Upper lobe of left lung (tissue), 6 donors: Measurements from ENCODE around the gene SSRP1. TPM values are rescaled to one million over a fixed set of nuclear protein-coding genes. Genes with fewer than 3 reads are reported as not detected.

Source experiments
- ATAC-seq, 2 donors: fragments of 200-7000 bp; cut with Tn5 transposase; one replicate each; pipeline ENCODE4 v1.9.1; 2022; ENCODE audit warnings: mild to moderate bottlenecking in 2 of 2, moderate library complexity in 2 of 2; ENCODE audit not compliant: low FRiP score in 2 of 2
- DNase-seq, 2 donors: peaks; one replicate each; pipeline ENCODE4 v3.0.0-alpha.2; 2019 to 2020
- H3K27ac ChIP-seq, 4 donors: fragments of 200-600 bp; sonication (generic); one replicate each; pipeline ENCODE4 v1.5.1; 2016 to 2019
- H3K27me3 ChIP-seq, 4 donors: fragments of 200-600 bp; sonication (generic); one replicate each; pipeline ENCODE4 v1.5.1; 2017 to 2019
- H3K36me3 ChIP-seq, 4 donors: fragments of 200-600 bp; sonication (generic); one replicate each; pipeline ENCODE4 v1.5.1; 2016 to 2019
- H3K4me1 ChIP-seq, 4 donors: fragments of 200-600 bp; sonication (generic); one replicate each; pipeline ENCODE4 v1.5.1; 2018 to 2019
- H3K4me3 ChIP-seq, 4 donors: fragments of 200-600 bp; sonication (generic); one replicate each; pipeline ENCODE4 v1.5.1; 2017 to 2019; ENCODE audit warnings: mild to moderate bottlenecking in 2 of 4, moderate library complexity in 1 of 4
- H3K9me3 ChIP-seq, 4 donors: fragments of 200-600 bp; sonication (generic); one replicate each; pipeline ENCODE4 v1.5.1; 2018 to 2019
- EP300 ChIP-seq, 4 donors: sonication (generic); formaldehyde crosslinking; IDR thresholded peaks; one replicate each; pipeline ENCODE4 v1.5.1; 2017; ENCODE audit warnings: antibody characterized with exemption in 4 of 4, control low read depth in 2 of 4
- POLR2A ChIP-seq, 4 donors: fragments of 450-650 bp; IDR thresholded peaks; one replicate each; pipeline ENCODE4 v1.5.1; 2016 to 2017; ENCODE audit warnings: antibody characterized with exemption in 4 of 4, mild to moderate bottlenecking in 2 of 4
- POLR2AphosphoS5 ChIP-seq, 2 donors: sonication (generic); formaldehyde crosslinking; IDR thresholded peaks; one replicate each; pipeline ENCODE4 v1.5.1; 2017; ENCODE audit warnings: antibody characterized with exemption in 2 of 2
- WGBS, 2 donors: methylation state at CpG; one replicate each; pipeline ENCODE4 v1.1.5; 2017 to 2018; 5-methylcytosine and 5-hydroxymethylcytosine counted together
- total RNA-seq, 6 donors: library from RNA; depleted of rRNA in 4 of 6; stranded (reverse); fragments of >200 nt in 4 of 6; gene quantifications; one replicate each; pipeline versions ENCODE4 v1.1.0 to v1.2.1, GENCODE V29; 2016 to 2021
- TF ChIP-seq, protein P1 (sequence below), 6 experiments: fragments of 450-650 bp in 4 of 6; fragments of 200-600 bp in 2 of 6; sonication (generic) in 2 of 6; IDR thresholded peaks; one replicate each; pipeline ENCODE4 v1.5.1; 2016 to 2019; ENCODE audit warnings: antibody characterized with exemption in 6 of 6
- donor health status: DM: no; HTN: no; CAD: no; lungs with moderate emphysema.
- donor health status: DM: no; HTN: yes; CAD: no; lungs with severe emphysema.

Gene SSRP1
- total RNA-seq, 6 donors from 2014 or later, result 48.2 to 89.6 (median 65.5) TPM

DNA sequence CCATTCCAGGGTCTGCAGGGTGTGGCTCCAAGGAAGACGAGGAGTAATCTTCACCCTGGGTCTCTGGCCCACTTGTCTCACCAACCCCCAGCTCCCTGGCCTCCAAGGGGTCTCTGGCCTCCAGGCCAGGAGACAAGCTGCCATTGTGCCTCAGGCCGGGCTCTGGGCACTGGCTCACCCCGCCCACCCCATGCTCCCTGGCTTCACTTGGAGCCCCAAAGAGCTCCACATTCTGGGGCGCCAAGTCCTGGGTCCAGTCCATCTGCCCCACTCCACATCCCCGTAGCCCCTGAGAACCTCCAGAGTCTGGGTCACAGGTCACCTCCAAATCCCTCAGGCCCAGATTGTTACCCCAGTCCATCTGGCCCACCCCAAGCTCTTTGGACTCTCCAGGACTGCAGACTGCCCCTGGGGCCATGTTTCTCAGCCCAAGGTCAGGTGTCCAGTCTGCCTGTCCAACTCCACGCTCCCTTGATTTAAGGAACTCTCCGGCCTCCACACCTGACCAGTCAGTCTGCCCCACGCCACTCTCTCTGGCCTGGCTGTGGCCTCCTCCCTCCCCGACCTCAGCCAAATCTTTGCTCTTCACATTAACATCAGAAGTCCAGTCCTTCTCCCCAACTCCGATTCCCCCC is 27.1 kb downstream of the SSRP1 start:
- Histone ChIP-seq H3K4me3 (peak overlapping the region in 1 of 4 donors; percentile 19), H3K36me3 (peaks cover 8 to 61% (median 29%) of the 10 kb centered on the region in 4 donors), H3K9me3 (no peaks in the 10 kb centered on the region), H3K4me1 (peaks cover 73 to 98% (median 92%) of the 10 kb centered on the region in 4 donors), H3K27me3 (no peaks in the 10 kb centered on the region), H3K27ac (peak overlapping the region in 3 of 4 donors; percentile 7 to 94 (median 91))
- DNase-seq, result no peak
- no peak for TF ChIP-seq POLR2A (IDR thresholded peaks at IDR 0.05)
- TF ChIP-seq, protein P1, sequence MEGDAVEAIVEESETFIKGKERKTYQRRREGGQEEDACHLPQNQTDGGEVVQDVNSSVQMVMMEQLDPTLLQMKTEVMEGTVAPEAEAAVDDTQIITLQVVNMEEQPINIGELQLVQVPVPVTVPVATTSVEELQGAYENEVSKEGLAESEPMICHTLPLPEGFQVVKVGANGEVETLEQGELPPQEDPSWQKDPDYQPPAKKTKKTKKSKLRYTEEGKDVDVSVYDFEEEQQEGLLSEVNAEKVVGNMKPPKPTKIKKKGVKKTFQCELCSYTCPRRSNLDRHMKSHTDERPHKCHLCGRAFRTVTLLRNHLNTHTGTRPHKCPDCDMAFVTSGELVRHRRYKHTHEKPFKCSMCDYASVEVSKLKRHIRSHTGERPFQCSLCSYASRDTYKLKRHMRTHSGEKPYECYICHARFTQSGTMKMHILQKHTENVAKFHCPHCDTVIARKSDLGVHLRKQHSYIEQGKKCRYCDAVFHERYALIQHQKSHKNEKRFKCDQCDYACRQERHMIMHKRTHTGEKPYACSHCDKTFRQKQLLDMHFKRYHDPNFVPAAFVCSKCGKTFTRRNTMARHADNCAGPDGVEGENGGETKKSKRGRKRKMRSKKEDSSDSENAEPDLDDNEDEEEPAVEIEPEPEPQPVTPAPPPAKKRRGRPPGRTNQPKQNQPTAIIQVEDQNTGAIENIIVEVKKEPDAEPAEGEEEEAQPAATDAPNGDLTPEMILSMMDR (IDR thresholded peaks at IDR 0.05), result no peak
- TF ChIP-seq EP300 (IDR thresholded peaks at IDR 0.05), result no peak
- TF ChIP-seq POLR2AphosphoS5 (IDR thresholded peaks at IDR 0.05), result no peak
- 91 to 92% methylated on average over 6 to 10 of the region's 10 CpGs for WGBS, 2 donors
- no peak for ATAC-seq

DNA sequence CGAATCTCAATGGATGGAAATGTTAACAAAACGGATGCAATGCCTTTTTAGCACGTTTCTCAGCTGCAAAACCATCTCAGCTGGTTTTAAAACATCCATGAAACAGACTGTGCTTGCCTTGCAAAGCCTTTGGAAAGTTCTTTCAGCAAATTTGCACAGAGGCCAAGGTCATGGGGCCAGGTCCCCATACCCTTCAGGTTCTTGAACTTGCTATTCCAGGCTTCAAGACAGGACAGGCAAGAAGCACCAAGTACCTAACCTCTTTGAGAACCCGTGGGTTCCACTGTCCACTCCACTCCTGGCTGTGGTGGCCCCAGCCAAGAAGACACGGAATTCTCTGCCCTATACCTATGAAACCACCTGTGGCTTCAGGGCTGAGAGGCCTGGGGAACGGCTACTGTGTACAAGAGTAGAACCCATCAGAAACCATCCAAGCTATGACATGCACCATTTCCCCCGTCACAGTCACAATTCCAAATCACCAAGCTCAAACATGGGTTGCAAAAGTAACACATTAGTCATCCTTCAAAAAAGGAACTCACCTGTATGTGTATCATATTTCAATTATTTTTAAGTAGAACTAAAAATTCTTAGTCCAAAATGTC is 27.9 kb downstream of the SSRP1 start:
- ATAC-seq, result no peak
- Histone ChIP-seq H3K9me3 (no peaks in the 10 kb centered on the region), H3K27me3 (no peaks in the 10 kb centered on the region), H3K4me1 (peaks cover 75 to 95% (median 90%) of the 10 kb centered on the region in 4 donors), H3K27ac (peak overlapping the region in 2 of 4 donors; percentile 14 to 42), H3K4me3 (peak overlapping the region in 1 of 4 donors; percentile 19), H3K36me3 (peaks cover under 1 to 61% (median 26%) of the 10 kb centered on the region in 4 donors)
- WGBS, 2 donors, result 72 to 75% methylated on average over 7 of the region's 7 CpGs
- DNase-seq, result no peak
- no peak for TF ChIP-seq EP300 (IDR thresholded peaks at IDR 0.05)
- TF ChIP-seq POLR2A (IDR thresholded peaks at IDR 0.05), result no peak

DNA sequence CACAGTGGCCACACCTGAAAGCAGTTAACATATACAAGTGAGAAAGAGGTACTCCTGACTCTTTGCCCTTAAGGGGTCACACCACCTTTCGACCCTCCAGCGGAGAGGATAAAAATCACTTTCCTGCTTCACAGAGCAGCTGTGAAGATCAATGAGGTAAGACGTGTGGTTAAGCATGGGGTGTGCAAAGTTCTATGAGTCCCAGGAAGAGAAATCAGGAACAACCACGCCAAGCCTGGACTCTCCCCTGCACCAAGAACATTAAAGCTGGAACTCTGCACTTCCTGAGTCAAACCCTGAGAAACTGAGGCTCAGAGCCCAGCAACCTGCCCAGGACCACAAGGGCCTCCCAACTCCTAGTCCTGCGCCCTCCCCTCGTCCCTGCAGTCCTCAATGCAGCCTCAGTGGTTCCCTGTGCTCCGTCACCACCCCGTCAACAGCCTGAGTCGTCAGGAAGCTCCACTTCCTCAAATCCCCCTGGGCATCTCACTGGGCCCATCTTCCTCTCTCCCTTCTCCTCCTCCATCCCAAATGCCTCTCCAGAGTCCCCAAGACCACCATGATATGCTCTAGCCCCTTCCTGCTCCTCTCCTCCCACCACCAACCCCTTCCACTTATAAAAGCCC is 28.6 kb downstream of the SSRP1 start:
- H3K4me1 ChIP-seq, result peaks cover 68 to 88% (median 83%) of the 10 kb centered on the region in 4 donors
- TF ChIP-seq EP300 (IDR thresholded peaks at IDR 0.05) (no peak), POLR2AphosphoS5 (IDR thresholded peaks at IDR 0.05) (peak in 1 of 2 donors; percentile 5)
- H3K36me3 ChIP-seq, result peaks cover 2 to 61% (median 27%) of the 10 kb centered on the region in 4 donors
- peak overlapping the region in 1 of 4 donors; percentile 42 for H3K27ac ChIP-seq
- no peaks in the 10 kb centered on the region for H3K27me3 ChIP-seq
- ATAC-seq (no peak), DNase-seq (no peak)
- no peaks in the 10 kb centered on the region for H3K9me3 ChIP-seq
- WGBS, 2 donors, result 54 to 61% methylated on average over 9 of the region's 9 CpGs
- peak overlapping the region in 1 of 4 donors; percentile 19 for H3K4me3 ChIP-seq

DNA sequence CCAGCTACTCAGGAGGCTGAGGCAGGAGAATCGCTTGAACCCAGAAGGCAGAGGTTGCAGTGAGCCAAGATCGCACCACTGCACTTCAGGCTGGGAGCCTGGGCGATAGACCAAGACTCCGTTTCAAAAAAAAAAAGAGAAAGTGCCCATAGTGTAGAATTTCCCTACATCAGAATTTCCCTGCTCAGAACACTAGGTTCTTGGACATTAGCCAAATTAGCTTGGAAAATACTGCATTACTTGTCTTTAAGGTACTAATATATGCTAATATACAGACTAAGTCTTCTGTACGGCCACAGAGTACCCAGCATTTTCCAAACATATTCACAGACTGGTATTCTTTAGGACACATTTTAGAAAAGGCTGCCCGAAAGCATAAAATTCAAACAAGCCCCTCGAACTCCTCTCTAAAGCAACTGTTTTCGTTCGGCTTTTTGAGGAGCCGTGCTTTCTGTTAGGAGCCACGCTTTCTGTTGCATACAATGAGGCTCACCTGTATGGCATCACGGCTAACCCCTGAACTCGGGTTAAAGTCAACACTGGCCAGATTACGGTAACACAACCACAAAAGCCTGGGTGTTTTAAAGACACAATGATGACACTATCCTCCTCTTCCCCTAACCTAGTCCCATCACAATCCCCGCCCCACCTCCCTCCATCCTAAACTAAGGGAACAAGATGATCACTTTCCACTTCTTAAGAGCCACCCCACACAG is 29.4 kb downstream of the SSRP1 start:
- Histone ChIP-seq H3K27ac (peak overlapping the region in 1 of 4 donors; percentile 27), H3K4me3 (no peak overlapping the region), H3K9me3 (no peaks in the 10 kb centered on the region), H3K4me1 (peaks cover 62 to 80% (median 75%) of the 10 kb centered on the region in 4 donors), H3K36me3 (peaks cover 8 to 69% (median 33%) of the 10 kb centered on the region in 4 donors), H3K27me3 (no peaks in the 10 kb centered on the region)
- WGBS, 2 donors, result 79 to 88% methylated on average over 15 of the region's 15 CpGs
- TF ChIP-seq POLR2AphosphoS5 (IDR thresholded peaks at IDR 0.05) (no peak), POLR2A (IDR thresholded peaks at IDR 0.05) (no peak), EP300 (IDR thresholded peaks at IDR 0.05) (no peak)
- TF ChIP-seq, protein P1 (IDR thresholded peaks at IDR 0.05), result no peak
- no peak for ATAC-seq
- no peak for DNase-seq

DNA sequence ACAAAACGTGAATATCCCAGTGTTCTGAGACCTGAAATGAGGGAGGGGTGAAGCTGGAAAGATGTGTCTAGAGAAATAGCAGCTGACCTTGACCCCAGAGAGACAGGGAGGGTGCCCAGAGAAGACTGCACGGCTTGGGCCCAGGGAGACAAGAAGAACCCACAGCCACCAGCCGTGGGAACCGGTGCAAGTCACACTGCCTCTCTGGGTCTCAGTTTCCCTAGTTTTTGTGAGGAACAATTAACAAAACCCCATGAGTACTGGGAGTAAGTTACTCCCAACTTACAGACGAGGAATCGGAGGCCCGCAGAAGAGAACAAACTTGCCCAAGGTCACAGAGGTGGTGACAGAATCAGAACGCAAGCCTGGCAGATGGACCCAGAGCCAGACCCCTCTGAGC is 30.2 kb downstream of the SSRP1 start:
- WGBS, 2 donors, result 91 to 93% methylated on average over 8 of the region's 8 CpGs
- TF ChIP-seq EP300 (IDR thresholded peaks at IDR 0.05), result no peak
- no peak for TF ChIP-seq POLR2A (IDR thresholded peaks at IDR 0.05)
- TF ChIP-seq, protein P1 (IDR thresholded peaks at IDR 0.05), result no peak
- no peak for TF ChIP-seq POLR2AphosphoS5 (IDR thresholded peaks at IDR 0.05)
- Histone ChIP-seq H3K4me1 (peaks cover 60 to 72% (median 68%) of the 10 kb centered on the region in 4 donors), H3K4me3 (no peak overlapping the region), H3K27me3 (no peaks in the 10 kb centered on the region), H3K36me3 (peaks cover 16 to 77% (median 41%) of the 10 kb centered on the region in 4 donors), H3K9me3 (no peaks in the 10 kb centered on the region), H3K27ac (peak overlapping the region in 2 of 4 donors; percentile 27 to 64)
- DNase-seq, result no peak
- ATAC-seq, result no peak
